Prostate gland (tissue), 2 donors: ENCODE data around the gene NOD2.

Experiments
- CTCF ChIP-seq, 4 experiments: fragments of 200-600 bp in 2 of 4; fragments of 450-650 bp in 2 of 4; sonication (generic) in 2 of 4; IDR thresholded peaks; 1 replicate in 3 of 4; 2 replicates in 1 of 4; pipeline ENCODE4 v1.5.1; 2016 to 2019; ENCODE audit warnings: antibody characterized with exemption in 4 of 4, mild to moderate bottlenecking in 2 of 4, moderate library complexity in 2 of 4
- POLR2A ChIP-seq: fragments of 450-650 bp; IDR thresholded peaks from one replicate; pipeline ENCODE4 v1.6.1; 2016; ENCODE audit warnings: antibody characterized with exemption, mild to moderate bottlenecking
- POLR2AphosphoS5 ChIP-seq: sonication (generic); formaldehyde crosslinking; IDR thresholded peaks from one replicate; pipeline ENCODE4 v1.6.1; 2017; ENCODE audit warnings: antibody characterized with exemption

- TF ChIP-seq CTCF (IDR thresholded peaks at IDR 0.05): no peak
- TF ChIP-seq POLR2AphosphoS5: no peak
- TF ChIP-seq POLR2A: no peak
Measured at GRCh38 chr16:50705436-50706110, 12.2 kb downstream of the NOD2 start.
